ENCODE results near the gene ABCA5.
A peak's percentile ranks its signal among the peaks of the same experiment; 100 is the strongest.

Gene ABCA5

GRCh38 chr17:69344939-69345338 is 18.0 kb upstream of the ABCA5 start:
- TF ChIP-seq CTCF (IDR thresholded peaks at IDR 0.05; ENCODE audit: borderline replicate concordance, control extremely low read depth, extremely low read depth, insufficient read depth, missing control alignments), result no peak
- in situ Hi-C loops (cut with MboI; ENCODE audit: low sequenced_read_pairs, unreplicated experiment), result no loop called here
- DNase-seq (ENCODE audit: low spot score), result no peak

DNA sequence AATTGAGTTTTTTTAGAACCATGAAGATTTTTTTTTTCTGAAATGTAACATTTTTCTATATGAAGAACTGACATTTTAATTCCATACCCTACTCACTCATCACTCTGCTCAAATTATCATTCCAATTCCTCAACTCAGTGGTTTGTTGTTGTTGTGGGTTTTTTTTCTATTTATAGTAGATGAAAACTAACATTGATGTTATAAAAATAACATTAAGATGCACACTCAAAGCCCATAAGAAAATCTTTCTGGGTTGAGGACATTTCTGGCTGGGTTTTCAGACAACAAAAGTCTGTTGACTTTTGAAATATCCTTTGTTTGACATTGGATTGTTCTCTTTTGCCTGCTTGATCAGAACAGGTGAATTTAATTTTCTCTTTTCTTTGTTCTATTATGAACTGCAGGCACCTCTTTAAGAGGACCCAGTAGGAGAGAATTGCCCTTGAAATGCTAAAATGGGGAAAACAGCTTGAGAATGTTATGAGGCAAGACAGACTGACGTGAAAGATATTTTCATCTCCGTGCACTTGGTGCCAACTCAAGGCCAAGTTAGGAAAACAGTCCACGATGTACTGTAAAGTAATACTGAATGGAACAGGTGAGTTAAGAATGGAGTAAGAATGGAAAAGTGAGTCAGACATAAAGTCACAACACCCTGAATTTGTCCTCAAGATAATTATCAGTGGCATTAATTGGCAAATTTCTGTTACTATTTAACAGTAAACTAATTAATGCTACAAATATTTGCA is 16.1 kb upstream of the ABCA5 start:
- in situ Hi-C loops (cut with MboI; ENCODE audit: low sequenced_read_pairs, unreplicated experiment), result no loop called here
- DNase-seq (ENCODE audit: low spot score), result no peak

DNA sequence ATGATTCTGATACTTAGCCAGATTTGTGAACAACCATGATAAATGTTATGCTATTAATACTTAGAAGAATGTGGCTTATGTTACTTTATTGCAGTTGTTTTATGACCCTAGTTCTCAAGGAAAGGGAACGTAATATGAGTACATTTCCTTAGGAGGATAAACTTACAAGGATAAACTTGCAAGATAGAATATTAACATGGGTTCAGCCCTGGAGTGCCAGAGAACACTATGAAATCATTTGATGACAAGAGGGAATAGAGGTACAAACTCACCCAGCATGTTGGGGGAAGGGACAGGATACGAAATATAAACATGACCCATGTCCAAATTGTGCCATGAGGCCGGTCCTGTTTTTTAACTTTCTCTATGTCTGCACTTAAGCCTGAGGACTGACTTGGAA is 13.0 kb upstream of the ABCA5 start:
- no peak for TF ChIP-seq CTCF (IDR thresholded peaks at IDR 0.05; ENCODE audit: borderline replicate concordance, control extremely low read depth, extremely low read depth, insufficient read depth, missing control alignments)
- in situ Hi-C loops (cut with MboI; ENCODE audit: low sequenced_read_pairs, unreplicated experiment), result no loop called here
- no peak for DNase-seq (ENCODE audit: low spot score)

More for the DNA sequence above, 16.1 kb upstream of the ABCA5 start:
- no peak for TF ChIP-seq CTCF (IDR thresholded peaks at IDR 0.05; ENCODE audit: borderline replicate concordance, control extremely low read depth, extremely low read depth, insufficient read depth, missing control alignments)

DNA sequence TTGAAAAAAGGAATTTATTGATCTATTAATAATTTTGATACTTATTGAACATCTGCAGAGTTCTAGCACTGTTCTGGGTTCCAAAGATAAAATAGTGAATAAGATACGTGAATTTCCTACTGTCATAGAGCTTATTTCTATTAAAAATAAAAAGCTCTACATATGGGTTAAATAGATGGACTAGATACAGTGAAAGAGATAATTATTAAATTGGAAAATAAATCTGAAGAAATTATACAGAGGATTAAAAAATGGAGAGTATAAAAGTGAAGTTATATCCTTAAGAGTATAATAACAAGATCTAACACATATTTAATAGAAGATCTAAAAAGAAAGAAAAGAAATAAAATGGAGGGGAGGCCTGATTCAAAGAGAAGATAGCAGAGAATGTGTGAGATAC is 10.1 kb upstream of the ABCA5 start:
- in situ Hi-C loops (cut with MboI; ENCODE audit: low sequenced_read_pairs, unreplicated experiment), result no loop called here

DNA sequence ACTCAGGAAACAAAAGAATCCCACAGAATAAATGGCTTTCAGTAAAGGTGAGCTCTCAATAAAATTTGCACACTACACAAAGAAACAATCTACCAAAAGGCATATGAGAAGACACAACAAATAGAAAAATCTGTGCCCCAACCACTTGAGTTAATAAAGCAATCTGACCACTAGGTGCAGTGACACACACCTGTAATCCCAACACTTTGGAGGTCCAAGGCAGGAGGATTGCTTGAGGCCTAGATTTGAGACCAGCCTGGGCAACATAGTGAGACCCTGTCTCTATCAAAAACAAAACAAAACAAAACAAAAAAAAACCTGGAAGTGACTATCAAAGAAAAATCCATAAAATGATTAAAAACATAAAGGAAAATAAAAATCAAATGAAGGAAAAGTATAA is 9.6 kb upstream of the ABCA5 start:
- DNase-seq (ENCODE audit: low spot score), result no peak
- in situ Hi-C loops (cut with MboI; ENCODE audit: low sequenced_read_pairs, unreplicated experiment), result no loop called here
- no peak for TF ChIP-seq CTCF (IDR thresholded peaks at IDR 0.05; ENCODE audit: borderline replicate concordance, control extremely low read depth, extremely low read depth, insufficient read depth, missing control alignments)

More for the DNA sequence above, 10.1 kb upstream of the ABCA5 start:
- no peak for DNase-seq (ENCODE audit: low spot score)
- TF ChIP-seq CTCF (IDR thresholded peaks at IDR 0.05; ENCODE audit: borderline replicate concordance, control extremely low read depth, extremely low read depth, insufficient read depth, missing control alignments), result no peak

DNA sequence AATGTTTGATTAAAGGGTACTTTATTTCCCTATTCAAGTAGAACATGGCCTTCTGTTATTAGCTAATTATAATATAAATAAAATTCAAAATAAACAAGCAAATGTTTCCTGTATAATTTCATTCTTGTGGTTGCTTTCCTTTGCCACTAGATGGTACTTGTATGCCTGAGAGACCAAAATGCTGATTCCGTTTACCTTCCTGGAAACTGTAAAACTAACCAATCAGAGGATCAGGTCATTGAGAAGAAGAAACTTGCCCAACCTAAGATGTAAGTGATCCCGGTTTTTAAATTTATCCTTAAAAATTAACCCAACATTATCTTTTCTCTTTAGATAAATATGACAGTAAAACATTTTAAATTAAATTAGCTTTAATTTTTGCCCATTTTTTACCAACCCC is 8.1 kb upstream of the ABCA5 start:
- in situ Hi-C loops (cut with MboI; ENCODE audit: low sequenced_read_pairs, unreplicated experiment), result no loop called here
- no peak for TF ChIP-seq CTCF (IDR thresholded peaks at IDR 0.05; ENCODE audit: borderline replicate concordance, control extremely low read depth, extremely low read depth, insufficient read depth, missing control alignments)
- peak; percentile 22 for DNase-seq (ENCODE audit: low spot score)

Measured in GM13976 (cell line).